DMS 273 treated with DMSO at 0.1 percent for 48 hours (cell line): ENCODE results near the gene RNF213.

Experiments used
- DNase-seq: peaks from one replicate; lab custom pipeline; 2025; lab: John Stamatoyannopoulos, UW

Gene RNF213

DNA sequence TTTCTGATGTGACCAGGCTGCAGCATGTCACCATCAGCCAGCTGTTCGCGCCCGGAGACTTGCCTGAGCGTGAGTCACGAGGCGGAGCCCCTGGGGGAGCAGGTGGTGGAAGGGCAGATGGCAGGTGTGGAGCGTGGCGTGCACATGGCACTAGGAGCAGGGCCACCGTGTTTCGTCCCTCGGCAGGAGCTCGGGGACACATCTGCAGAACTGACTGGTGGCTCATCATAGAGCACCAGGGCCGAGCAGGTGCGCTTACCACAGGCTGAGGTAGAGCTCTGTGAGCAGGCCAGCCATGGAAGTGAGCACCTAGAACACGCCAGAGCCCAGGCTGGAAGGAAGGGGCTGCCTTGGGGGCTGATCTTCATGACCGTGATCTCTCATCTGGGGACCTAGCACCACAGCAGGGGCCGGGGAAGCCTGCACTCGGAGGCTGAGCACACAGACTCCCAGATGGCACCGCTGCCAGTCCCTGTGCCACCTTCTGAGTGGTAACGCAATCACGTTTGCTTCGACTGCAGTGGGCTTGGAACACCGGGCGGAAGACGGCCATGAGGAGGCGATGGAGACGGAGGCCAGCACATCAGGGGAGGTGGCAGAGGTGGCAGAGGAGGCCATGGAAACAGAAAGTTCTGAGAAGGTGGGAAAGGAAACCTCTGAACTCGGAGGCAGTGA, 92.5 kb downstream of the RNF213 start:
- DNase-seq: no peak

DNA sequence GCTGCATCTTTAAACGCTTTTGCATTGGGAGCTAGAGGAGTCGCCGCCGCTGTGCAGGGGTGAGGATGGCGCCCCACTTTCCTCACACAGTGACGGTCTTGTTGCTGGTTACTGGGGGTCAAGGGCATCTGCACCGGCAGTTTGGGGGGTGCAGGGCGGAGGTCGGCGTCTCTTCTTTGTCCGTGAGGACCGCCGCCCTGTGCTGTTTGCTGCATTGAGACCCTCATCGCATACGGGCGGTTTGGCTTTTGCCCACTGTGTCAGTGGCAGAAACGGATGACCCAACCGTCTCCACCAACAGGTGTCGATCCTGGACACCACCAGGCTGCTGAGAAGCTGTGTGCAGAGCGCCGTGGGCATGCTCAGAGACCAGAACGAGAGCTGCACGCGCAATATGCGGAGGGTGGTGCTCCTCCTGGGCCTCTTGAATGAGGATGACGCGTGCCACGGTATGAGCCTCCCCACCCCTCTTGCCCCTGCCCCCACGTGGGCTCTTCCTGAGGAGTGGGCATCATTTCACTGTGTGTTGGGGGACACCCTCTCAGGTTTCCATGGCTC, 93.1 kb downstream of the RNF213 start:
- no peak for DNase-seq

DNA sequence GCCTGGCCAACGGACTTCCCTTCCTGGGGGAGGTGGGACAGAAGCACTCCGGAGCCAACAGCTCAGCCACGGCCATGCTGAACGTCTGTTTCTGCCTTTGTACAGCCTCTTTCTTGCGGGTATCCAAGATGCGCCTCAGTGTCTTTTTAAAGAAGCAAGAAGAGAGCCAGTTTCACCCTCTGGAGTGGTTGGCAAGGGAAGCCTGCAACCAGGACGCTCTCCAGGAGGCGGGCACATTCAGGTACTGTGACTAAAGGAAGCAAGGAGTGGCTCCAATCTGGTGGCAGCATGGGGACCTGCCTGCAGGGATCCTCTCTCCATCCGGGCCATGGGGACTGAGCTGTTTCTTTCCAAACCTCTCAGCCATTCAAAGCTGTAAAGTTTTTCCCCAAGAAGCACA, 93.7 kb downstream of the RNF213 start:
- DNase-seq: no peak

GRCh38 chr17:80356231-80356856, 95.7 kb downstream of the RNF213 start:
- DNase-seq: no peak

DNA sequence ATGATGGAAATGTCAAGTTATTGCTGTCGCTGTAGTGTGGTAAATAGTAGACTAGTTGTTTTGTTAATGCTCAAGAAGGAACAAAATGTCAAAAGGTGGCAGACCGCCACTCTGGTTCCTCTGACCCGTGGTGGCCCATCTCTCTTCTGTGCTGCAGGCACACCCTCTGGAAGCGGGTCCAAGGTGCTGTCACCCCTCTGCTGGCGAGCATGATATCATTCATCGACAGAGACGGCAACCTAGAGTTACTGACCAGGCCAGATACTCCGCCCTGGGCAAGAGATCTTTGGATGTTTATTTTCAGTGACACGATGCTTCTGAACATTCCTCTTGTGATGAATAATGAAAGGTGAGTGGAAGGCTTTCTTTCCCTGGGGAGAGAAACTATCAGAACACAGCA, 97.5 kb downstream of the RNF213 start:
- DNase-seq: no peak

DNA sequence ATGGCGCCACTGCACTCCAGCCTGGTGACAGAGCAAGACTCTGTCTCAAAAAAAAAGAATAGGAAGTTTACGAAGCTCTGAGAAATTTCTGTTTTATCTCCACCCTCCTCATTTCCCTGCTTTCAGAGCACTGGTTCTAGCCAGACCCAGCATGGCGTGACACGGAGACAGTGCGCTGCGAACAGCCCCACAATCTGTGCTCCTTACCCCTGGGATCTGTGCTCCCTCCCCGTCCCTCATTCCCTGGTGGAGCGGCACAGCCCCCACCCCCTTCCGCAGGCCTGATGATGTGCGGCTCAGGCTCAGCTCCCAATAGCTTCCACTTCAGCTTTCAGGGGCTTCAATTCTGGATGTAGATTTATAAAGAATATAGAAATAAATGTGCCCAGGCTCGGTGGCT, 98.2 kb downstream of the RNF213 start:
- no peak for DNase-seq

- DNase-seq: no peak
Measured at GRCh38 chr17:80359422-80360110, 98.9 kb downstream of the RNF213 start.

DNA sequence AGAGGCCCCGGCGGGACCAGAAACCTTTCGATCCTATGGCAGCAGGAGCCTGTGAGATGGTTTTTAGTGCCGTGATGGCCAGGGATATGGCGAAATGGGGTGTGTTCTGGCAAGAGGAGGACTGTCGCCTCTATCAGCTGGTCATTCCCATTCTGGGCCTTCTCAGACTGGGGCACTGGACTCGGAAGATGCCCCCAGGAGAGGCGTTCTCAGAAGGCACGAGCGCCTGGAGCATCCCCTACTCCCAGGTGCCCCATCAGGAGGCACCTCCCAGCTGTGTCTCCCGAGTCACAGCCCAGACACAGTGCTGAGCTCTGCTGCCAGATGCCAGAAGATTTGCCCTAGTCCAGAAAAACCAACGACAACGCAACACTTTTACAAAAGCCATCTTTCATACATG, 99.7 kb downstream of the RNF213 start:
- no peak for DNase-seq

DNA sequence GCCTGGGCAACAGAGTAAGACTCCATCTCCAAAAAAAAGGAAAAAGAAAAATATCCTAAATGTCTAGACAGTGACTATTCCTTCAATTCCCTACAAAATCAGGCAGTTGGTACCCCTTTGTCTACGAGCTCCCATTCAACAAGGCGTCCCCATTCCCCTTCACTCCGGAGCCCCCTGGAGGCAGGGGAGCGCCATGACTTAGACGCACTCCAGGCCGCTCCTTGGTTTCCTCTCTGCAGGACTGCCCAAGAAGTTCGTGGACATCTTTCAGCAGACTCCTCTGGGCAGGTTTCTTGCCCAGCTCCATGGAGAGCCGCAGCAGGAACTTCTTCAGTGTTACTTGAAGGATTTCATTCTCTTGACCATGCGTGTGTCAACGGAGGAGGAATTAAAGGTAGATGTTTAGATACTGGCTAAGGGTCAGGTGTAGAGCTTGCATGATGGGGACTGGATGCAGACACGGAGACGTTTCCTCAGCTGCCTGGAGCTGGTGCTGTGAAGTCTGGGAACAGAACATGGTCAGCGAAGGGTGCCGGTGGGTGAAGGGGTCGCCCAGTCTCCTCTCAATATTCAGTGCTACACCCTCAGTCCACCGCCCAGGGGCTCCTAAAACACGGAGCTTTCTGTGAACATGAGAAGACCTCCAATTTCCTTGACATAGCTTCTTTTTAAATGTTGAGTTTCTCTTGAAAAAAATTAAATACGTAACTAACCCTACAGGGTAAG, 101.0 kb downstream of the RNF213 start:
- no peak for DNase-seq

DNA sequence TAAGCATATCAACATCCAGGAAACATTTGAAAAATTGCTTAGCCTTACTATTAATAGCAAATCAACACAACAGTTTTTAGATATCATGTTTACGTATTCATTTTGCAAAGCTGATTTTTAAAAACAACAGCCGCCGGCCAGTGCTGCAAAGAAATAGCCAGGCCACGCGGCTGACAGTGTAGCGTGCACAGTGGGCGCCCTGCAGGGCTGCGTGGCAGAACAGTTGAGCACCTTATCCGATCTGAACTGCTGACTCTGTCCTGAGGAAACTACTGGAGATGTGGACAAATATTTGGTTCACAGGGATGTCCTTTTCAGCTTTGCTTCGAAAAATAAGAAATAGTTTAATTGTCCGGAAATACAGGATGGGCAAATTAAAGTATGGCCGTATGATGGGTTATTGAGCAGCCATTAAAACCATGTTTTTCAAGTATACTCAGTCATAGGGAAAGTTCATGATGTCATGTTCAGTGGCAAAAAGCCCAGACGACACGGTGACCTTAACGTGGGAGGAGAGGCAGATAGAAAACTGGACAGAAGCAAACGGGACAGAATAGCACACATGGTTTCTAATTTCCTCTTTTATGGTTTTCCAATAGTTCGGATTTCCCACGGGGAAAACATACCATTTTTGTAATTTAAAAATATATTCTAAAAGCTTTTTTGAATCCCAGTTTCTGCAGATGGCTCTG, 101.9 kb downstream of the RNF213 start:
- DNase-seq: no peak

- no peak for DNase-seq
Measured at GRCh38 chr17:80363120-80363515, 102.5 kb downstream of the RNF213 start.

DNA sequence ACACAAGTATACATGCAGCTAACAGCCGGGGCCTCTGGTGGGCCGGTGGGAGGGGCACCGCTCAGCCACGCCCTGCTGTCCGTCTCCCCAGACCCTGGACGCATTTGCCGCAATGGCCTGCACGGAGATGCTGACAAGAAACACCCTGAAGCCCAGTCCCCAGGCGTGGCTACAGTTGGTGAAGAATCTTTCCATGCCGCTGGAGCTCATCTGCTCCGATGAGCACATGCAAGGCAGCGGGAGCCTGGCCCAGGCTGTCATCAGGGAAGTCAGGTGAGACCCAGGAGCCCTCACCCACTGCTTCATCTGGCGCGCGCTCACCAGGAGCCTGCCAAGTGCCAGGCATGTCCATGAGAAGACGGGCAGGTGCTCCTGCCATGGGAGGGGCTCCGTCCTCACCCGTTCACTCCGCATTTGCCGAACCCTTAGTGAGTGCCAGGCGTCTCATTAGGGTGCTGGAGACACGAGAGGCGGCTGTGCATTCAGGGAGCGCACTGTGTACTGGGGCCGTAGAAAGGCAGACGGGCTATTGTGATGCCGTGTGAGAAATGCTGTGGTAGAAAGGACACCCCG, 103.0 kb downstream of the RNF213 start:
- no peak for DNase-seq

GRCh38 chr17:80364091-80364691, 103.5 kb downstream of the RNF213 start:
- no peak for DNase-seq

- no peak for DNase-seq
Measured at GRCh38 chr17:80365001-80365965, 104.6 kb downstream of the RNF213 start.

- no peak for DNase-seq
Measured at GRCh38 chr17:80365983-80366382, 105.3 kb downstream of the RNF213 start.

- DNase-seq: no peak
Measured at GRCh38 chr17:80367503-80367902, 106.9 kb downstream of the RNF213 start.

DNA sequence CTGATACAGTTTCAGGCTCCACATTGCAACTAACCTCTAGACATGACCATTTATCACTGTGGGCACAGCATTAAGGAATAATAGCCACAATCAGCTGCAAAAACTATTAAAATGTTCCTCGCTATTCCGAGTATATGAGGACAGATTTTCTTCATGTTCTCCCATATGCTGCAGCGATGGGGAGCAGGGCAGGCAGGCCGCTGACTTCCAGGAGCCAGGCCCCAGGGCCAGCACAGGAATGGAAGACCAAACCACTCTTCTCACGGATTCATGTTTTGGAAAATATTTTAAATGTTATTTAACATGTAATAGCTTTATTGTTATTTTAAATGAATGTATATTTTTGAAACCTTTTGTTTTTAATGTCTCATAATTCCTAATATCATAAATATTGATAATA, 110.5 kb downstream of the RNF213 start:
- no peak for DNase-seq

- no peak for DNase-seq
Measured at GRCh38 chr17:80372456-80372855, 111.8 kb downstream of the RNF213 start.

GRCh38 chr17:80372922-80373570, 112.4 kb downstream of the RNF213 start:
- DNase-seq: no peak
